ENCODE results near the gene SOX6. TPM values are rescaled to one million over a fixed set of nuclear protein-coding genes. Genes with fewer than 3 reads are reported as not detected.

SOX6 gene
- total RNA-seq, 1 experiment from 2014 or later, result 5.1 TPM

GRCh38 chr11:16001044-16001568, 355.2 kb downstream of the SOX6 start:
- no peak for DNase-seq
- Histone ChIP-seq H3K79me2 (ENCODE audit: low read depth) (no peaks in the 10 kb centered on the region), H3K9me2 (ENCODE audit: insufficient read depth) (no peaks in the 10 kb centered on the region), H3K27me3 (ENCODE audit: insufficient read depth, low read depth) (no peaks in the 10 kb centered on the region), H3F3A (ENCODE audit: insufficient read depth, low read depth) (peaks cover 22% of the 10 kb centered on the region), H3K27ac (peak overlapping the region; percentile 66), H4K20me1 (ENCODE audit: insufficient read depth) (no peaks in the 10 kb centered on the region), H3K9me3 (ENCODE audit: insufficient read depth, low read depth) (no peaks in the 10 kb centered on the region), H3K4me1 (replicated peaks; ENCODE audit: insufficient read depth) (peaks cover 16% of the 10 kb centered on the region), H3K4me2 (peak overlapping the region; percentile 54), H3K36me3 (ENCODE audit: low read depth) (no peaks in the 10 kb centered on the region), H2AFZ (no peak overlapping the region), H3K4me3 (no peak overlapping the region)
- no peak for TF ChIP-seq EZH2 (IDR thresholded peaks at IDR 0.05; ENCODE audit: low read depth)
- no peak for TF ChIP-seq CTCF (conservative IDR thresholded peaks at IDR 0.05)
- intact Hi-C loops (cut with micrococcal nuclease; ENCODE audit: unreplicated experiment), result loop anchor here (5.0 to 10.0 kb wide), 2 partner anchors 34 to 604 kb away; no protein-coding TSS in a partner anchor
- BruUV-seq (replicated peaks), result no TSS peak
- POLR2A ChIA-PET (ENCODE audit: unreplicated experiment), result no interaction called here
- CTCF ChIA-PET, result no interaction called here

GRCh38 chr11:16000065-16000464, 356.3 kb downstream of the SOX6 start:
- BruUV-seq (replicated peaks), result no TSS peak
- DNase-seq, result no peak
- Histone ChIP-seq H3K27ac (no peak overlapping the region), H3K4me3 (no peak overlapping the region), H3F3A (ENCODE audit: insufficient read depth, low read depth) (peaks cover 22% of the 10 kb centered on the region), H3K79me2 (ENCODE audit: low read depth) (no peaks in the 10 kb centered on the region), H4K20me1 (ENCODE audit: insufficient read depth) (no peaks in the 10 kb centered on the region), H3K36me3 (ENCODE audit: low read depth) (no peaks in the 10 kb centered on the region), H3K9me2 (ENCODE audit: insufficient read depth) (no peaks in the 10 kb centered on the region), H3K4me2 (no peak overlapping the region), H3K9me3 (ENCODE audit: insufficient read depth, low read depth) (no peaks in the 10 kb centered on the region), H3K27me3 (ENCODE audit: insufficient read depth, low read depth) (no peaks in the 10 kb centered on the region), H2AFZ (no peak overlapping the region), H3K4me1 (replicated peaks; ENCODE audit: insufficient read depth) (peaks cover 16% of the 10 kb centered on the region)
- intact Hi-C loops (cut with micrococcal nuclease; ENCODE audit: unreplicated experiment), result loop anchor here (5.0 to 10.0 kb wide), 2 partner anchors 33 to 605 kb away; no protein-coding TSS in a partner anchor
- CTCF ChIA-PET, result no interaction called here
- TF ChIP-seq EZH2 (IDR thresholded peaks at IDR 0.05; ENCODE audit: low read depth), result no peak
- TF ChIP-seq CTCF (conservative IDR thresholded peaks at IDR 0.05), result no peak
- POLR2A ChIA-PET (ENCODE audit: unreplicated experiment), result no interaction called here

DNA sequence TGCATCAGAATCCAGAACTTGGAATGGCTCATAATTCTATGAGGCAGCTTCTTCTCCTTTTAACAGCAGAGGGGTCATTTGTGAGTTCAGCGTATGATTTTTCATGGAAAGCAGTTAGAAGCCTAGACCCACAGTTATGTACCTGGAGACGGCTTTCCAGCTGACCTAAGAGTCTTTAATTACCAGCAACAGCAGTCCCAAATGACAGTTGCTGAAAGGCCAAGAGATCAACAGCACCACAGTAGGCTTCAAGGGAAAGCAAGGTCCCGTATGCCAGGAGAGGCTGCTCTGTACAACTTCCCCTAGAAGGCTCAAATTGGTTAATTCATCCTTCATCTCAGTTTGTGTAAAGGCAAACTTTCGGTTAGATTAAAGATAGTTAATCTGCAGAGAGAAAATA, 363.0 kb downstream of the SOX6 start:
- Histone ChIP-seq H4K20me1 (ENCODE audit: insufficient read depth) (no peaks in the 10 kb centered on the region), H3K4me3 (no peak overlapping the region), H3K9me3 (ENCODE audit: insufficient read depth, low read depth) (no peaks in the 10 kb centered on the region), H2AFZ (no peak overlapping the region), H3K27ac (no peak overlapping the region), H3K4me1 (replicated peaks; ENCODE audit: insufficient read depth) (no peaks in the 10 kb centered on the region), H3K36me3 (ENCODE audit: low read depth) (no peaks in the 10 kb centered on the region), H3F3A (ENCODE audit: insufficient read depth, low read depth) (no peaks in the 10 kb centered on the region), H3K27me3 (ENCODE audit: insufficient read depth, low read depth) (no peaks in the 10 kb centered on the region), H3K4me2 (no peak overlapping the region), H3K9me2 (ENCODE audit: insufficient read depth) (no peaks in the 10 kb centered on the region), H3K79me2 (ENCODE audit: low read depth) (no peaks in the 10 kb centered on the region)
- intact Hi-C loops (cut with micrococcal nuclease; ENCODE audit: unreplicated experiment), result no loop called here
- BruUV-seq (replicated peaks), result no TSS peak
- TF ChIP-seq EZH2 (IDR thresholded peaks at IDR 0.05; ENCODE audit: low read depth) (no peak), CTCF (conservative IDR thresholded peaks at IDR 0.05) (no peak)
- ChIA-PET POLR2A (ENCODE audit: unreplicated experiment) (no interaction called here), CTCF (no interaction called here)
- no peak for DNase-seq
